GM21526 (cell line): Measurements from ENCODE around the gene UBAP2L.
"Not testable (repeated sequence)": the region's sequence is repeated elsewhere in the genome, so short reads cannot be mapped to it uniquely, and the experiment has no call there.

Experiments
- ATAC-seq: cut with Tn5 transposase; IDR thresholded peaks from one replicate; pipeline ENCODE4 v1.9.1; 2021; ENCODE audit warnings: moderate library complexity; ENCODE audit not compliant: unreplicated experiment, low FRiP score

UBAP2L gene

DNA sequence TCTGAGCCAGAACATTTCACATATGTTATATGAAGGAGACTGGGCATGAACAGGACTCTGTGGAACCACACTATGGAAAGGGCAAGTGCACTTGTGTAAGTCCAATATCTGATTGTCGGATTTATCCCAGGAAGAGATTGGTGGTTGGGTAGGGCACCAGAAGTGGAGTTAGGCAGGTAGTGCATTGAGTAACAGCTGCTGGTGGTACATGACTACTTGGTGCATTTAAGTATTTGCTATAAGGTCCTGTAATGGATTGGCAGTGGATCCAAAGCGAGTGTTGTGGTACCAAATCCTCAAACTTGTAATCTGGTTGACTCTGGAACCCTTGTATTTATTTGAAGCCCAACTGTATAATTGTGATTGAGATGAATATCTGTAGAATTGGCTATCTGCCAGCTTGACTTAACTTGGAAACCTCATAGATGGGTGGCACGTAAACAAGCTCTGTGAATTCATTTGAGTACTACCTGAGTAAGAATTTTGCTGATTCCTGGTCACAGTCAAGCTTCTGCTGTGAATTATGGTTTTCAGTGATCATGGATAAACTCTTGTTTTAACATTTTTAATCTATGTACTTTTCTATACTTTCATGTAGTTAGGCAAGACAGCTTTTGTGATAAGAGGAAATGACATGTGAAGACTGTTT lies 21.1 kb downstream of the UBAP2L start:
- no peak for ATAC-seq

DNA sequence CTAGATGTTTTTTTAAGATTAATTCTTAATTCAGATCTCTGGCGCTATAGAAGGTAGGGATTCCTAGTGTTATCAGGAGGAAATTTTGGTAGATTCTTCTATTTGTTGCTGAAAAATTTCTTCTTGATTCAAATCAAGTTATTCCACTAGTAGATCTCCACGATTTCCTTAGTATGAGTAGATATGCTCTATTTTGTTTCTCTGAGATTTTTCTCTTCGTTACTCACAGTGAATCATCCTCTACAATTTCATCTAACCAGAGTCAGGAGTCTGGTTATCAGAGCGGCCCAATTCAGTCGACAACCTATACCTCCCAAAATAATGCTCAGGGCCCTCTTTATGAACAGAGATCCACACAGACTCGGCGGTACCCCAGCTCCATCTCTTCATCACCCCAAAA lies 32.9 kb downstream of the UBAP2L start:
- ATAC-seq = no peak

DNA sequence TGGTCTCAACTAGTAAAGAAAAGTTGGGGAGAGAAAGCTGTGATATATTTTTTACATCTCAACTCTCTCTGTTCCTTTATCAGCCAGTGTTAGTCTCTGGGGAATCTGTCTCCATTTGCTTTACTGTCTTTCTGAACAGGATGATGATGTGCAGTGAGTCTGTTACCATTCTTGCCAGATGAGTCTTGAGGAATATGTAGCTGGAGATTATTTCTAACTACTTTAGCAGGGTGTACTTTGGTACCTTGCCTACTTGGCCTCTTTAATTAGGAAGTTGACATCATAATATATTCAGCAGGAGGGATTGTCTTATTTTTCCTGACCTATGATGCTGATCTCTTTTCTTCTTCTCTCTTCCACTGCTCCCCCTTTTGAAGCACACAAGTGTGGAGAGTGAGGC lies 35.9 kb downstream of the UBAP2L start:
- ATAC-seq = no peak

DNA sequence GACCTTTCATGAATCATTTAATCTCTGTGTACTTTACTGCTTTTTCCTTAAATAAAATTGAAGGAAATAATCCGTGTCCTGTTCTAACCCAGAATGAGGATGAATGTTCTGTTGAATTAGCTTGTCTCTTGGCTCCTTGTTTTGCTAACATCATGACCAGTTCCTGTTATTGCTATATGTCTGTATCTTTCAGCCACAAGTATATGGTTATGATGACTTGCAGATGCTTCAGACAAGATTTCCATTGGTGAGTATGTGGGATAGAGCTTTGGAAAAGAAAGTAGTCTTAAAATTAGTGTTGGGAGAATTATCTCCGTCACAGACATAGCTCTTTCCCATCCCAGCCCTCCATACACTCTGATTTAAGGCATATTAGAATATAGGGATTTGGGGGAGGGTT lies 38.0 kb downstream of the UBAP2L start:
- no peak for ATAC-seq

DNA sequence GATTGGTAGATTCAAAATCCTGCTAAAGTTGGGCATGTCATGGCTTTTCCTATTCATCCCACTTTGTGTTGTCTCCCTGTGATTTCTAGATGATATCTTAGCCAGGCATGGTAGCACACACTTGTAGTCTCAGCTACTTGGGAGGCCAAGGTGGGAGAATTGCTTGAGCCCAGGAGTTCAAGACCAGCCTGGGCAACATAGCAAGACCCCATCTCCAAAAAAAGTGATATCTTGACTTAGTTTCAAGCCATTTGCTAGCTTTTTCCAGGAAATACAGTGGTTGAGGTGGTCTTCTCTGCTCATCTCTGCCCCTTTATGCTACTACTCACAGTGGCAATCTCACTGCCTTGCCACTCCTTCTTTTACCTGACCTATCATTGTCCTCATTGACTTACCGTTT lies 39.4 kb downstream of the UBAP2L start:
- no peak for ATAC-seq

DNA sequence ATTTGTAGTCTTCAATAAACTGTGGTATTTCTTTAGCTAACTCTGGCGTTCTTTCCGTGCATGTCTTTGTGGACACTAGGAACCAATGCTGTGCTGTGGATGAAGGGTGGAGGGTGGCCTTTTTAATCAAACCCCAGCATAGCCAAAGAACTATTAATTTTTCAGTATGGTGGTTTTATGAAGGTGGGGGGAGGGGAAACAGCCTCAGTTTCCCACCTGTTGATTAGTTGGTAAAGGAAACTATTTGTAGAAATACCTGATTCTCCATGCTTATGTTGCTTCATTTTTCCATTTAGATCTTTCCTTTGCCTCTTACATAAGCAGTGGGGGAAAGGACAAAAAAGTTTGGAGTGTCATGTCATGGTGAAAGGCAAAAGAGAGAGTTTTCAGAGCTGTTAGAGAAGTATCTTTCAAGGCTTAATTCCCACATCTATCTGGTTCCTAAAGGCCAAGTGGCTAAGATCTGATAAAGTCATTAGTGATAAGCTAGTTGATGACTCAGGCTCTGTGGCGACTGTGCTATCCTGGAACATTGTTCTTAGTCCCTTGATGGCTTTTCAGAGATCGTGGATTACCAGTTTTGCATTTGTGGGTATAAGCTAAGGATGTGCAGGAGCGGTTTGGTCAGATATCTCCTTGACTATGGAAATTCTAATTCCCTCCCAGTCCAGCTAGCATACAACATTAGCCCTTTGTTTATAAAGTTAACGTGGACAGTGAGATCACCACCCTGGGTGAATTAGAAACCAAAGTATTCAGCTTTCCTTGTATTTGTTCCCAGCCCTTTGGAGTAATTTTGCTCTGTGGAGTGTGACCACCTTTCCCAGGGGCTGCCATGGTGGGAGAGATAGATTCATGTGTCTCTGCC lies 42.9 kb downstream of the UBAP2L start:
- ATAC-seq = no peak

DNA sequence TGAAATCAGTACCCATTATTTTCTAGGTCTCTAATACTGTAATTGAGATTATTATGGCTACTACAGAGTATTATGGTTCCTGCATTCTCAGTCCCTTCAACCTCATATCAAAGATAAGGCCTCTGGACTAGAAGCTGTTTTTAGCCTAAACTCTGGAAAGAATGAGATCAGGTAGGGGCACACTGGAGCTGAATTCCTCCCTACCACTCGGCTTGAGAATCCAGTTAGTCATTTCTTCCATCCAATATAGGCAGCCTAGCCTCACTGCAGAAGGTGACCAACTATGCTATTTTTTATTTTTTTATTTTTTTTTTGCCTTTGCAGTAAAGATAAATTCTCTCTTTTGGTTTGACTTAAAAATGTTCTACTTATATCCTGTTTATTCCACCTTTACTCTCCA lies 43.7 kb downstream of the UBAP2L start:
- ATAC-seq = no peak

DNA sequence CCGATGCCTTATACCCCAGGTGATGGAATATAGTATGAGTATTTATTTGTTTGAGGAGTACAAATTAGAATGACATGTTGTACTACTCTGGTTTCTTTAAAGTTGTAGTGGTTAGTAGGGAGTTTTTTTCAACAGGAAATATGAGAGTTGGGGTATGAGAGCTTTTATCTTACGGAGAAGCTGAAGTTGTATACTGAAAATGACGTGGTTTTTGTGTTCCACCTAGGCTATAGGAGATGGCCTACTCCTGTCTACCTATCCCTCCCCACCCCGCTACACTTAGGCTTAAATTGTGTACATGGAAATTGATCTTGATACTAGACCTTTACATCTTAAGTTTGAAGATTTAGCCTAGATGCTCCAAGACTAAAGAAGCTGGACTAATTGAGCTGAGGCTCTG lies 44.8 kb downstream of the UBAP2L start:
- no peak for ATAC-seq

DNA sequence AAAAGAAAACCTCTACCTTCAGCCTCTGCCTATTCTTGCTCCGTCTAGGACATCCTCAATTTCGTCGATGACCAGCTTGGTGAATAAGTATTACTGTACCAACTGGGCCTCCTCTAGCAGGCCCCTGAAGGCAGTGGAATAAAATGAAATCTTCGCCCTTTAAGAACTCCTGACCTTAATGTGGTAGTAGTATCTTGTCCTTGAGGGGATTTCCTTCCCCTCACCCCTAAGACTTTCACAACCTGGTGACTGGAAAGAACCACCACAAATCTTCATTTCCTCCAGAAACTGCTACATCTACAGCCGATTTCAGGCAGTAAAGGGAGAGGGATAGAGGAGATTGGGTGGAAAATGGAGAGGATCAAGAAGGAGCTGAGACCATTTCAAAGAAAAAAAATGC lies 50.1 kb downstream of the UBAP2L start:
- ATAC-seq = no peak

DNA sequence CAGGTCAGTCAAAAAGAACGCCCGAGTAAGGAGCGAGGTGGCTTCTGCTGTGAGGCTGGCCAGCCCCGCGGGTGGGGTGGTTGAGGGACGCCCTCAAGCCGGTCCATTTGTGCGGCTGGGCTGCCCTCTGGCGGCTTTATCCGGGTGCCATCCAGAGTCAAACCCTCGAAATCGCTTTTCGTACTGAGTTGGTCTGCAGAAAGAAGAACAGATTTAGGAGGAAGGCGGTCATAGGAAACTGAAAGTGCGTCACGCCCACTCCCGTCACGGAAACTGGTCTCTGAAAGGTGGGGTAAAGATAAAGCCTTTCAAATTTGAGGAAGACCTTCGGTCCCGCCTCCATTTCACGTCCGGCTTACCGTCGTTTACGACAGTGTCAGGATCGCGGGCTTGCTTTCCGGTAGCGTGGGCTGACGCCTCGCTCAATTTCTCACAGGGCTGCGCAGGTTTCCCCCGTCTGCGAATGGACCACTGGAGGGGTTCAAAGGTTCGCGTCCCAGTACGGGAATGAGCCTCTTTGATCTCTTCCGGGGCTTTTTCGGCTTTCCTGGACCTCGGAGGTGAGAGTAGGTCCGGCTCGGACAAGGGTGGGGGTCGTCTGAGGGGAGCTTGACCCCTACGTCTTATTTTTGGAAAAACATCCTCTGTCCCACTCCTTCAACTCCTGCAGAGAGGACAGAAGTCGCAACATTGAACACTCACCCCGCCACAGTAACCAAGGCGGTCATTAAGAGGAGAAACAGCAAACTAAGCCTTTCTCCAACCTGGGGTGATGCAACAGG lies 51.7 kb downstream of the UBAP2L start, which contains the start of gene HAX1:
HAX1 (plus strand) TSS at position 413 of the 782 bp plus-strand sequence; CDS start at position 508, 95 bp downstream.
- peak; percentile 63 for ATAC-seq

DNA sequence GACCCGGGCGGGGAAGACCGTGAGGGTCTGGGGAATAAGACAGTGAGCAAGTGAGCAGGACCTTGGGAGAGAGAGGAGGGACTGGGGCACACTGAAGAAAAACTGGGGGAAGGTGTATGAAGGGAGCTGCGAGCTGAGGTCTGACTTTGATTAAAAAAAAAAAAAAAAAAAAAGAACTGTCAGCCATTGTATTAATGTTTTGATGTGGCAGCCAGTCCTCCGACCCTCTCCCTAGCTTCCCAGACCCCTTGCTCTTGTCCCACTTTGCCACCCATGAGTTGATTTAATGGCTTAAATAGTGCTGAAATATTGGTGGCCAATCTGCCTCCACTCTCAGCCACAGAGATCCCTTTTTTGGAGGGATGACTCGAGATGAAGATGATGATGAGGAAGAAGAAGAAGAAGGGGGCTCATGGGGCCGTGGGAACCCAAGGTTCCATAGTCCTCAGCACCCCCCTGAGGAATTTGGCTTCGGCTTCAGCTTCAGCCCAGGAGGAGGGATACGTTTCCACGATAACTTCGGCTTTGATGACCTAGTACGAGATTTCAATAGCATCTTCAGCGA lies 52.3 kb downstream of the UBAP2L start:
- ATAC-seq = no peak

DNA sequence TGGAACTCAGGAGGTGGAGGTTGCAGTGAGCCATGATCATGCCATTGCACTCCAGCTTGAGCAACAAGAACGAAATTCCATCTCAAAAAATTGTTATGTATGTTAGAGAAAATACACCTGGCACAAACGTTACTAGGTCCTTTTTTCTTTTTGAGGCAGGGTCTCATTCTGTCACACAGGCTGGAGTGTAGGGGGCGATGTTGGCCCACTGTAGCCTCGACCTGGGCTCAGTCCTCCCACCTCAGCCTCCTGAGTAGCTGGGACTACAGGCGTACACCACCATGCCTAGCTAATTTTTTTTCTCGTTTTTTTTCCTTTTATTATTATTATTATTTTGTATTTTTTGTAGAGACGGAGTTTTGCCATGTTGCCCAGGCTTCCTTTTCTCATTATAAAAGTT lies 56.0 kb downstream of the UBAP2L start:
- no peak for ATAC-seq

DNA sequence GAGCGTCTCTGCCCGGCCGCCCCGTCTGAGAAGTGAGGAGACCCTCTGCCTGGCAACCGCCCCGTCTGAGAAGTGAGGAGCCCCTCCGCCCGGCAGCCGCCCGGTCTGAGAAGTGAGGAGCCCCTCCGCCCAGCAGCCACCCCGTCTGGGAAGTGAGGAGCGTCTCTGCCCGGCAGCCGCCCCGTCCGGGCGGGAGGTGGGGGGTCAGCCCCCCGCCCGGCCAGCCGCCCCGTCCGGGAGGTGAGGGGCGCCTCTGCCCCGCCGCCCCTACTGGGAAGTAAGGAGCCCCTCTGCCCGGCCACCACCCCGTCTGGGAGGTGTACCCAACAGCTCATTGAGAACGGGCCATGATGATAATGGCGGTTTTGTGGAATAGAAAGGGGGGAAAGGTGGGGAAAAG lies 66.8 kb downstream of the UBAP2L start:
- not testable (repeated sequence) for ATAC-seq

DNA sequence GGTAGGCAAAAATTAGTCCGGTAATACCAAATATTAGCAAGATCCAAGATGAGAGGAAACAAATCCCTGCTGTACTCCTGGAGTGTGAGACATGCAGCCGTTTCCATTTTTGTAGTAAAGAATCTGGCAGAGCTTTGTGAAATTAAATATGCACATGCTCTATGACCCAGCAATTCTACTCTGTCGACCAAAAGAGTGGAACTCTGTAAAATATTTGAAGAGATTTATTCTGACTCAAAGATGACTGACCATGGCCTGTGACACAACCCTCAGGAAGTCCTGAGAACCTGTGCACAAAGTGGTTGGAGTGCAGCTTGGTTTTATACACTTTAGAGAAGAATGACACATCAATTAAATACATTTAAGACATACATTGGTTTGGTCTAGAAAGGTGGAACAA lies 67.9 kb downstream of the UBAP2L start:
- no peak for ATAC-seq

DNA sequence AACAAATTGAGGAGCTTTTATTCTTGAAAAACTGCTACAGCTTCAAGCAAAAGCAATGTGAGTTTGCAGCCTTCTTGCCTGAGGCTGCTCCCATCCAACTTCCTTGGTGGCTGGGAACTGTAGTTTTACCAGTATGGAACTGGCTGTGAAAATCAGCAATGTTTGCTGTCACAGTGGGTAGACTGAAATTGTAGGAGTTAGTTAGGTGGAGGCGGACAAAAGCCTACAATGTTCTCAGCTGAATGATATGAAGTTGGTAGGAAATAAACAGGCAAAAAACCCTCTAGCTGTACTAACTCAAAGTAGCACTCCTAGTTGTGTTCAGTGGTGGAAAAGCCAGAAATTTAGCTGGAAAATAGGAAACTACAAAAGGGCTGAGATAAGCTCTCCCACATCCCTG lies 70.2 kb downstream of the UBAP2L start:
- ATAC-seq = no peak

DNA sequence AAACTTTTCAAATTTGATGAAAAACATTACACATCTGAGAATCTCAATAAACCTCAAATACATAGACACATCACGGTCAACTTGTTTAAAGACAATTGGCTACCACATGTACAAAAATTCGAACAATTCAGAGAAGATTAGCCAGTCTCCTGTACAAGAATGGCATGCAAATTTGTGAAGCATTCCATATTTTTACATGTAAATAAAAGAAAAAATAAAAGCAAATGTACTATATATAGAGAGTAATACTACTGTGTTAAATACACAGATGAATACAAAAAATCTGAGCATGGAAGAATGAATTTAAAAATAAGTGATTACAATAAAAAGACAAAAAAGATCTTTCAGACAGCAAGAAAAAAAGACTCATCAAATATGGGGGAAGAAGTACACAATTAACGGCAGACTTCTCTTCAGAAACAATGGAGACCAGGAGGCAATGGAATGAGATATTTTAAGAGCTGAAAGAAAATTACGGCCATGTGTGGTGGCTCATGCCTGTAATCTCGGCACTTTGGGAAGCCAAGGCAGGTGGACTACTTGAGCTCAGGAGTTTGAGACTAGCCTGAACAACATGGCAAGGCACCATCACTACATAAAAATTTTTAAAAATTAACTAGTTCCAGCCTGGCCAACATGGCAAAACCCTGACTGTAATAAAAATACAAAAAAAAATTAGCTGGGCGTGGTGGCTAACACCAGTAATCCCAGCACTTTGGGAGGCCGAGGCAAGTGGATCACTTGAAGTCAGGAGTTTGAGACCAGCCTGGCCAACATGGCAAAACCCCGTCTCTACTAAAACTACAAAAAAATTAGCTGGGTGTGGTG lies 74.9 kb downstream of the UBAP2L start:
- ATAC-seq = no peak

DNA sequence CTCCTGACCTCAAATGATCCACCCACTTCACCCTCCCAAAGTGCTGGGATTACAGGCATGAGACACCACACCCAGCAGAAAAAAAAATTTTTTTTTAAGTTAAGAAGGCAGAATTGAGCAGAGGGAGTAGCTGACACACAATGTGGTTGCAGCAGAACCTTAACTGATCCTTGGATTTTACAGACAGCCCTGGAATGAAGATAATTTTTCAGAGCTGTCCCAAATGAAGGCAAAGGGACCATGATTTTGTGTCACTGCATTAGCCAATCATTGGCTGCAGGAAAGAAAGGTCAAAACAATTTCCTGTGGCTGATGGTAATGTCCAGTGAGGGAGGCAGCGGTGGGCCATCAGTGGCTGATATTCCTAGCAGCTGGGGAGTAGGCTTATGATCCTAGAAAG lies 80.8 kb downstream of the UBAP2L start:
- no peak for ATAC-seq

DNA sequence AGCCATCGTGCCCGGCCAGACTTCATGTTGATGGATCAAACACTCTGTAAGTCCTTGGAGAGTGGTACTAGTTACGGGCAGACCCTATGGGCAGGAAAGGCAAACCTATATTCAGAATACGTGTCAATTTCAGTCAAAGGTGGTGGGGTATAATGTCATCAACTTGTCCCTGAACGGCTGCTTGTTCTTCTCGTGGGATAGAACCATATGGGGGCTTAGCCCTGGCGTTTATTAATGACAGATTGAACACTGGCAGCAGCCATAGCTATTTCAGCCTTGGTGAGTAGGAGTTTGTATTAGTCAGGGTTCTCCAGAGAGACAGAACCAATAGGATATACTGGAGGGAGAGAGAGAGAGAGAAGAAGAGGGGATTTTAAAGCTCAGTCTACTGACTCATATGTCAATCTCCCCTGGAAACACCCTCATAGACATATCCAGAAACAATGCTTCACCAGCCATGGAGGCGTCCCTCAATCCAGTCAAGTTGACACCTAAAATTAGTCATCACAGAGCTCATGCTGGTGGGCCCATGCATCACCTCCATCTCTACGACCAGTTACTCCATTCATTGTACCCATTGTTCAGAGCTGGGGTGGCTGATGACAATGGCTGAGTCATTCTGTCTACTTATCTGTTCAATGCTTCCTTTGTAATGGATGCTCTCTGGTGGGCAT lies 84.0 kb downstream of the UBAP2L start:
- ATAC-seq = no peak

DNA sequence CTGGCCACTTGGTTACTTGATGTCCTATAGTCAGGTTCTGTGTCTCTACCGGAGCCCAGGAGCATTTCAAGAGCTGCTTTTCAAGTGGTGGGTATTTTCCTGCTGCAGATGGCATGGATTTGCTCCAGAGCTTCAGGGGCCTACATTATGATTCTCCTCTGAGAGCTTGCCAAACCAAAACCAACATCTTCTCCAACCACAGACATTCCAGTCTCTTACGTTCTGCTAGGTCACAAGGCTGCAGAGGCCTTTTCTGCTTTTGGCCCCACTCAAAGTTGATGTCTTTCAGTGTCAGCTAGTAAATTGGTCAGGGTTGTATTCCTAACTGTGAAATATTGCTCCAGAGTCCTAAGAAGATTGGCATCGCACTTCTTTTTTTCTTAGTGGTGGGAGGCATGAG lies 85.4 kb downstream of the UBAP2L start:
- ATAC-seq = no peak
